Ascending aorta (tissue), 2 donors: ENCODE results near the gene TOLLIP. TPM values are rescaled to one million over a fixed set of nuclear protein-coding genes. Genes with fewer than 3 reads are reported as not detected.

Experiments used
- DNase-seq, 2 donors: peaks; one replicate each; pipeline ENCODE4 v3.0.0-alpha.2; 2019; ENCODE audit warnings: low spot score in 2 of 2
- H3K27ac ChIP-seq, 2 donors: fragments of 200-600 bp; sonication (generic); one replicate each; pipeline ENCODE4 v1.5.1; 2016 to 2017; ENCODE audit warnings: mild to moderate bottlenecking in 1 of 2
- H3K27me3 ChIP-seq: fragments of 200-600 bp; sonication (generic); one replicate; pipeline ENCODE4 v1.5.1; 2017
- H3K36me3 ChIP-seq, 2 donors: fragments of 200-600 bp; sonication (generic); one replicate each; pipeline ENCODE4 v1.5.1; 2016
- H3K4me1 ChIP-seq, 2 donors: fragments of 200-600 bp; sonication (generic); one replicate each; pipeline ENCODE4 v1.5.1; 2016 to 2017; ENCODE audit warnings: mild to moderate bottlenecking in 1 of 2
- H3K4me3 ChIP-seq, 2 donors: fragments of 200-600 bp; sonication (generic); one replicate each; pipeline ENCODE4 v1.5.1; 2016 to 2017; ENCODE audit warnings: mild to moderate bottlenecking in 1 of 2
- H3K9me3 ChIP-seq, 2 donors: fragments of 200-600 bp; sonication (generic); one replicate each; pipeline ENCODE4 v1.5.1; 2016
- intact Hi-C: fragments of 100-400 bp; cut with DNase I; formaldehyde crosslinking; loops from one replicate; pipeline ENCODE4 v1.15.1; 2023
- total RNA-seq: library from RNA; depleted of rRNA; stranded (reverse); fragments of >200 nt; gene quantifications from one replicate; pipeline ENCODE4 v1.1.0, GENCODE V29; 2016
- TF ChIP-seq, protein P1 (sequence below), 3 experiments: fragments of 200-600 bp in 2 of 3; fragments of 450-650 bp in 1 of 3; sonication (generic) in 2 of 3; IDR thresholded peaks; one replicate each; pipeline ENCODE4 v1.5.1; 2016 to 2019; ENCODE audit warnings: antibody characterized with exemption in 3 of 3, mild to moderate bottlenecking in 1 of 3, moderate library complexity in 1 of 3

TOLLIP gene
- total RNA-seq, 1 donor from 2014 or later = 63.0 TPM

- no peaks in the 10 kb centered on the region for H3K27me3 ChIP-seq
- TF ChIP-seq, protein P1, sequence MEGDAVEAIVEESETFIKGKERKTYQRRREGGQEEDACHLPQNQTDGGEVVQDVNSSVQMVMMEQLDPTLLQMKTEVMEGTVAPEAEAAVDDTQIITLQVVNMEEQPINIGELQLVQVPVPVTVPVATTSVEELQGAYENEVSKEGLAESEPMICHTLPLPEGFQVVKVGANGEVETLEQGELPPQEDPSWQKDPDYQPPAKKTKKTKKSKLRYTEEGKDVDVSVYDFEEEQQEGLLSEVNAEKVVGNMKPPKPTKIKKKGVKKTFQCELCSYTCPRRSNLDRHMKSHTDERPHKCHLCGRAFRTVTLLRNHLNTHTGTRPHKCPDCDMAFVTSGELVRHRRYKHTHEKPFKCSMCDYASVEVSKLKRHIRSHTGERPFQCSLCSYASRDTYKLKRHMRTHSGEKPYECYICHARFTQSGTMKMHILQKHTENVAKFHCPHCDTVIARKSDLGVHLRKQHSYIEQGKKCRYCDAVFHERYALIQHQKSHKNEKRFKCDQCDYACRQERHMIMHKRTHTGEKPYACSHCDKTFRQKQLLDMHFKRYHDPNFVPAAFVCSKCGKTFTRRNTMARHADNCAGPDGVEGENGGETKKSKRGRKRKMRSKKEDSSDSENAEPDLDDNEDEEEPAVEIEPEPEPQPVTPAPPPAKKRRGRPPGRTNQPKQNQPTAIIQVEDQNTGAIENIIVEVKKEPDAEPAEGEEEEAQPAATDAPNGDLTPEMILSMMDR (IDR thresholded peaks at IDR 0.05) = no peak
- peaks cover 0 to 13% of the 10 kb centered on the region in 2 donors for H3K36me3 ChIP-seq
- H3K4me3 ChIP-seq = no peak overlapping the region
- H3K9me3 ChIP-seq = no peaks in the 10 kb centered on the region
- peaks cover 15 to 28% of the 10 kb centered on the region in 2 donors for H3K4me1 ChIP-seq
- intact Hi-C loops = loop anchor here (10.0 kb wide), 1 partner anchor 102 kb away; no protein-coding TSS in a partner anchor
- no peak overlapping the region for H3K27ac ChIP-seq
- DNase-seq = no peak
Measured at GRCh38 chr11:1306186-1307162, 3.0 kb downstream of the TOLLIP start.

GRCh38 chr11:1305501-1306056, 3.9 kb downstream of the TOLLIP start:
- no peak overlapping the region for H3K4me3 ChIP-seq
- peaks cover 15 to 24% of the 10 kb centered on the region in 2 donors for H3K4me1 ChIP-seq
- H3K27ac ChIP-seq = no peak overlapping the region
- TF ChIP-seq, protein P1 (IDR thresholded peaks at IDR 0.05) = no peak
- intact Hi-C loops = loop anchor here (10.0 kb wide), 1 partner anchor 101 kb away; no protein-coding TSS in a partner anchor
- no peaks in the 10 kb centered on the region for H3K9me3 ChIP-seq
- no peak for DNase-seq
- H3K36me3 ChIP-seq = peaks cover 0 to 13% of the 10 kb centered on the region in 2 donors
- H3K27me3 ChIP-seq = no peaks in the 10 kb centered on the region

DNA sequence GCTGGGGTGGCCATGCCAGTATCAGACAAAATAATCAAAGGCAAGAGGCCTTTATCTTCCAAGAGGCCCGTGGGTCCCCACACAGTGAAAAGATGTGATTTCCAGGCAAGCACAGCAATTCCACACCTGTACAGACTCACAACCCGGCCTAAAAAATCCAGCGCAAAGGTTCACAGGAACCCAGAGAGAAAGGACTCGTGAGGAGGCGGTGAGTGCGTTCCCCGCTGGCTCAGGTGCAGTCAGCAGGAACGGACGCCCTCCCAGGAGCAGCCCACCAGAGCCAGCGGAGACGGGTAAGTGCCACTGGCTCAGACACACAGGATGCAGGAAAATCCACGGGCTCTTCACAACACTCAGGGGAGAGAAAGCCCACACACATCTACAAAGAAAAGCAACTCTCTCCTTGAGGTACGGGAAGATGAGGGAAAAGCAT, 4.4 kb downstream of the TOLLIP start:
- H3K27me3 ChIP-seq = no peaks in the 10 kb centered on the region
- DNase-seq = no peak
- peaks cover 0 to 13% of the 10 kb centered on the region in 2 donors for H3K36me3 ChIP-seq
- no peak overlapping the region for H3K4me3 ChIP-seq
- TF ChIP-seq, protein P1 (IDR thresholded peaks at IDR 0.05) = no peak
- H3K9me3 ChIP-seq = no peaks in the 10 kb centered on the region
- intact Hi-C loops = loop anchor here (10.0 kb wide), 1 partner anchor 100 kb away; no protein-coding TSS in a partner anchor
- peaks cover 15 to 20% of the 10 kb centered on the region in 2 donors for H3K4me1 ChIP-seq
- no peak overlapping the region for H3K27ac ChIP-seq

DNA sequence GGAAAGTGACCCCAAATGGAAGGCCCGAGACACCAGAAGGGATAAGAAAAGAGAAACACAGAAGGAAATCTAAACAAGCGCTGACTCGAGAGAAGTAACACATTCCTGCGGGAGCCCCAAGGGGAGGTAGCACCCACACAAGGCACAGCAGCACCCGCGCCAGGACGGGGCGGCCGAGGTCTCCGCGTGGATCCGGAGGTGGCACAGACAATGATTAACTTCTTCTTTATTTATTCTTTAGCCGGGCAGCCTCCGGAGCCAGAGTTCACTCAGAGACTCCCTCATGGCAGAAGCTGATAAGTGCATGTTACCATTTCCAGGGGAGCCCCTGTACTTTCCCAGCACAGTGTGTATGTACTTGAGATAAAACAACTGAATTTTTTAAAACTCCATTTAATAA, 5.1 kb downstream of the TOLLIP start:
- DNase-seq = no peak
- Histone ChIP-seq H3K9me3 (no peaks in the 10 kb centered on the region), H3K36me3 (peaks cover 0 to 16% of the 10 kb centered on the region in 2 donors), H3K4me3 (peak overlapping the region in 1 of 2 donors; percentile 19), H3K27me3 (no peaks in the 10 kb centered on the region), H3K27ac (peak overlapping the region; percentile 24 to 46), H3K4me1 (peaks cover 15 to 24% of the 10 kb centered on the region in 2 donors)
- intact Hi-C loops = loop anchor here (1.0 to 10.0 kb wide), 2 partner anchors 42 to 100 kb away; no protein-coding TSS in a partner anchor
- TF ChIP-seq, protein P1 (IDR thresholded peaks at IDR 0.05) = no peak

GRCh38 chr11:1303973-1304372, 5.5 kb downstream of the TOLLIP start:
- no peak for DNase-seq
- peaks cover 15 to 24% of the 10 kb centered on the region in 2 donors for H3K4me1 ChIP-seq
- H3K27ac ChIP-seq = peak overlapping the region in 1 of 2 donors; percentile 46
- H3K9me3 ChIP-seq = no peaks in the 10 kb centered on the region
- peak overlapping the region in 1 of 2 donors; percentile 19 for H3K4me3 ChIP-seq
- no peaks in the 10 kb centered on the region for H3K27me3 ChIP-seq
- peaks cover 0 to 16% of the 10 kb centered on the region in 2 donors for H3K36me3 ChIP-seq
- intact Hi-C loops = loop anchor here (1.0 to 10.0 kb wide), 2 partner anchors 42 to 99 kb away; no protein-coding TSS in a partner anchor
- TF ChIP-seq, protein P1 (IDR thresholded peaks at IDR 0.05) = no peak
